Liver (tissue), 9 donors: ENCODE results near the gene WDR7. TPM values are rescaled to one million over a fixed set of nuclear protein-coding genes. Genes with fewer than 3 reads are reported as not detected.

Source experiments
- DNase-seq: peaks from one replicate; pipeline ENCODE4 v3.0.0-alpha.2; 2017; ENCODE audit warnings: low spot score
- H3K27ac ChIP-seq, 2 donors: one replicate each; pipeline ENCODE4 v1.7.0; 2013; ENCODE audit warnings: inconsistent platforms in 2 of 2, low read length in 2 of 2, control low read depth in 1 of 2, low read depth in 1 of 2, mild to moderate bottlenecking in 1 of 2
- H3K27me3 ChIP-seq, 4 donors: one replicate each; pipeline versions ENCODE4 v1.6.1 to v1.7.0; 2013; ENCODE audit warnings: low read length in 3 of 4, inconsistent platforms in 1 of 4, mild to moderate bottlenecking in 1 of 4, moderate library complexity in 1 of 4; ENCODE audit not compliant: control insufficient read depth in 4 of 4, insufficient read depth in 4 of 4
- H3K36me3 ChIP-seq, 4 donors: one replicate each; pipeline versions ENCODE4 v1.6.1 to v1.7.0; 2013; ENCODE audit warnings: low read length in 3 of 4, mild to moderate bottlenecking in 3 of 4, low read depth in 1 of 4, moderate library complexity in 1 of 4; ENCODE audit not compliant: control insufficient read depth in 4 of 4, insufficient read depth in 3 of 4
- H3K4me1 ChIP-seq, 4 donors: one replicate each; pipeline versions ENCODE4 v1.6.1 to v1.7.0; 2013; ENCODE audit warnings: low read length in 3 of 4, mild to moderate bottlenecking in 3 of 4, moderate library complexity in 1 of 4; ENCODE audit not compliant: control insufficient read depth in 4 of 4, insufficient read depth in 4 of 4
- H3K4me3 ChIP-seq, 3 donors: one replicate each; pipeline versions ENCODE4 v1.6.1 to v1.7.0; 2013; ENCODE audit warnings: low read length in 3 of 3, control low read depth in 1 of 3, low read depth in 1 of 3, mild to moderate bottlenecking in 1 of 3
- H3K9ac ChIP-seq, 2 donors: one replicate each; pipeline ENCODE4 v1.7.0; 2013; ENCODE audit warnings: low read length in 2 of 2, mild to moderate bottlenecking in 2 of 2, moderate library complexity in 2 of 2, control low read depth in 1 of 2, low read depth in 1 of 2
- H3K9me3 ChIP-seq, 4 donors: one replicate each; pipeline versions ENCODE4 v1.6.1 to v1.7.0; 2013; ENCODE audit warnings: low read length in 3 of 4; ENCODE audit not compliant: control insufficient read depth in 4 of 4
- ATF3 ChIP-seq: IDR thresholded peaks from 2 replicates; pipeline ENCODE4 v1.6.1; 2016; ENCODE audit warnings: antibody characterized with exemption
- CTCF ChIP-seq: fragments of 150-350 bp; IDR thresholded peaks from 2 replicates; pipeline ENCODE4 v1.5.1; 2017; ENCODE audit warnings: improper control_type of control experiment, low read depth, low read length; ENCODE audit not compliant: missing input control
- EGR1 ChIP-seq, 2 donors: IDR thresholded peaks; 2 replicates each; pipeline ENCODE4 v1.6.1; 2016 to 2018; ENCODE audit warnings: antibody characterized with exemption in 2 of 2, low read depth in 2 of 2
- FOXA1 ChIP-seq: IDR thresholded peaks from 2 replicates; pipeline ENCODE4 v1.6.1; 2016; ENCODE audit warnings: antibody characterized with exemption
- FOXA2 ChIP-seq: IDR thresholded peaks from 2 replicates; pipeline ENCODE4 v1.6.1; 2016; ENCODE audit warnings: antibody characterized with exemption
- GABPA ChIP-seq, 2 donors: IDR thresholded peaks in 1 of 2; conservative IDR thresholded peaks in 1 of 2; 2 replicates each; pipeline ENCODE4 v1.6.1; 2016; ENCODE audit warnings: antibody characterized with exemption in 2 of 2, mild to moderate bottlenecking in 1 of 2, moderate library complexity in 1 of 2
- HNF4A ChIP-seq, 2 donors: conservative IDR thresholded peaks; 2 replicates each; pipeline ENCODE4 v1.6.1; 2016; ENCODE audit warnings: antibody characterized with exemption in 2 of 2, mild to moderate bottlenecking in 2 of 2
- HNF4G ChIP-seq: IDR thresholded peaks from 2 replicates; pipeline ENCODE4 v1.6.1; 2016; ENCODE audit warnings: antibody characterized with exemption
- JUND ChIP-seq, 2 donors: IDR thresholded peaks; 2 replicates each; pipeline ENCODE4 v1.6.1; 2016; ENCODE audit warnings: antibody characterized with exemption in 2 of 2
- MAX ChIP-seq: IDR thresholded peaks from 2 replicates; pipeline ENCODE4 v1.6.1; 2016; ENCODE audit warnings: antibody characterized with exemption
- NR2F2 ChIP-seq: IDR thresholded peaks from 2 replicates; pipeline ENCODE4 v1.6.1; 2016; ENCODE audit warnings: antibody characterized with exemption
- RAD21 ChIP-seq, 2 donors: IDR thresholded peaks; 2 replicates each; pipeline ENCODE4 v1.6.1; 2016; ENCODE audit warnings: antibody characterized with exemption in 2 of 2, mild to moderate bottlenecking in 2 of 2
- REST ChIP-seq: IDR thresholded peaks from 2 replicates; pipeline ENCODE4 v1.6.1; 2016; ENCODE audit warnings: antibody characterized with exemption, mild to moderate bottlenecking
- RXRA ChIP-seq, 2 donors: IDR thresholded peaks; 2 replicates each; pipeline ENCODE4 v1.6.1; 2017 to 2018; ENCODE audit warnings: antibody characterized with exemption in 2 of 2, mild to moderate bottlenecking in 1 of 2
- SP1 ChIP-seq: IDR thresholded peaks from 2 replicates; pipeline ENCODE4 v1.6.1; 2018; ENCODE audit warnings: antibody characterized with exemption, mild to moderate bottlenecking
- YY1 ChIP-seq: IDR thresholded peaks from 2 replicates; pipeline ENCODE4 v1.6.1; 2016; ENCODE audit warnings: antibody characterized with exemption, mild to moderate bottlenecking
- ZBTB33 ChIP-seq: IDR thresholded peaks from 2 replicates; pipeline ENCODE4 v1.6.1; 2016; ENCODE audit warnings: antibody characterized with exemption
- WGBS: extraction: QIAGEN DNeasy Blood & Tissue Kit; methylation state at CpG from one replicate; pipeline ENCODE4 v1.1.7; 2013; 5-methylcytosine and 5-hydroxymethylcytosine counted together
- polyA plus RNA-seq, 2 donors: library from polyadenylated mRNA; stranded (reverse) in 1 of 2; unstranded in 1 of 2; fragments of 200-250 nt in 1 of 2; fragments of >200 nt in 1 of 2; fragmentation: Nextera tagmentation in 1 of 2; extraction: Ambion mirVana in 1 of 2; gene quantifications; one replicate each; pipeline versions ENCODE4 v1.2.1 to v1.2.3, GENCODE V29; 2013 to 2015
- total RNA-seq, 2 donors: library from RNA; depleted of rRNA; stranded (reverse); fragments of >200 nt; gene quantifications; one replicate each; pipeline ENCODE4 v1.2.3, GENCODE V29; 2014
- donor health status: healthy.
- donor health status: healthy.
- donor health status: healthy.
- donor health status: healthy.
- donor health status: healthy.

The WDR7 gene
- total and polyA plus RNA-seq, 4 donors, result 4.5 to 26.6 (median 13.2) TPM

GRCh38 chr18:57050310-57050949 is 399.3 kb downstream of the WDR7 start:
- Histone ChIP-seq H3K9me3 (peaks cover 0 to 2% (median 0%) of the 10 kb centered on the region in 4 donors), H3K4me3 (no peak overlapping the region), H3K36me3 (no peaks in the 10 kb centered on the region), H3K27me3 (no peaks in the 10 kb centered on the region), H3K27ac (no peak overlapping the region), H3K9ac (no peak overlapping the region), H3K4me1 (peaks cover 5 to 21% (median 11%) of the 10 kb centered on the region in 4 donors)
- TF ChIP-seq GABPA (IDR thresholded peaks at IDR 0.05 in 1 of 2, conservative IDR thresholded peaks at IDR 0.05 in 1 of 2) (no peak), HNF4G (peak; percentile 71), RAD21 (IDR thresholded peaks at IDR 0.05) (peak; percentile 34 to 50), RXRA (IDR thresholded peaks at IDR 0.05) (peak; percentile 72 to 84), NR2F2 (peak; percentile 55), YY1 (no peak), SP1 (peak; percentile 81), HNF4A (conservative IDR thresholded peaks at IDR 0.05) (peak; percentile 76 to 90)
- DNase-seq, result no peak
- WGBS, result 49% methylated on average over 6 of the region's 6 CpGs

GRCh38 chr18:57051021-57051656 is 400.0 kb downstream of the WDR7 start:
- peaks cover 5 to 21% (median 11%) of the 10 kb centered on the region in 4 donors for H3K4me1 ChIP-seq
- H3K36me3 ChIP-seq, result no peaks in the 10 kb centered on the region
- H3K27me3 ChIP-seq, result no peaks in the 10 kb centered on the region
- H3K9me3 ChIP-seq, result peaks cover 0 to 2% (median 0%) of the 10 kb centered on the region in 4 donors
- no peak for DNase-seq
- WGBS, result 69% methylated on average over 3 of the region's 3 CpGs
- H3K4me3 ChIP-seq, result no peak overlapping the region
- H3K9ac ChIP-seq, result no peak overlapping the region
- H3K27ac ChIP-seq, result no peak overlapping the region
- TF ChIP-seq FOXA2 (no peak), HNF4G (no peak), ATF3 (no peak), REST (no peak), NR2F2 (no peak), RXRA (IDR thresholded peaks at IDR 0.05) (no peak), HNF4A (conservative IDR thresholded peaks at IDR 0.05) (no peak), EGR1 (IDR thresholded peaks at IDR 0.05; ENCODE audit: low read depth in 2 of 2) (no peak), CTCF (no peak), MAX (no peak), GABPA (IDR thresholded peaks at IDR 0.05 in 1 of 2, conservative IDR thresholded peaks at IDR 0.05 in 1 of 2) (no peak), ZBTB33 (no peak), FOXA1 (no peak), RAD21 (IDR thresholded peaks at IDR 0.05) (no peak), YY1 (no peak), SP1 (no peak), JUND (IDR thresholded peaks at IDR 0.05) (no peak)
